Hypothalamus (tissue), 51 donors: ENCODE data around the gene SLC22A4.
A peak's percentile ranks its signal among the peaks of the same experiment; 100 is the strongest.

Experiments
- DNase-seq, 51 donors: peaks; one replicate each; lab custom pipeline; 2025; lab: John Stamatoyannopoulos, UW

The SLC22A4 gene

DNA sequence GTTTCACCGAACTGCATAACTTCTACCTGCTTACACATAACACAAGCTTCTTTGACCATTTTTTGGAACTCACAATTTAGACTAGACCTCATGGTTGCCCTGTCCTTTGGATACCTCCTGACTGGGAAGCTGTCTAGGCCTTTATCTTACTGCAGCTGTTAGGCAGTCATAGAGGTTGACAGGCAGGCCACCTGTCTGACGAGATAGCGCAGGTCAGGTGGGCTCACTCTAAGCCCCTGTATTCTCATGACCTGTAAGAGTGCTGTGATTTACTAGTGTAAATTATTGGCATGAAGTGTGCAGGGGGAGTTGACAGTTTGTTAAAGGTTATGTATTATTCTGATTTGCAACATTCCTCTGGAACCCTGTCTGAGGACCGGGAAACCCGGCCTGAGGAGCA lies 29.0 kb downstream of the SLC22A4 start:
- no peak for DNase-seq

DNA sequence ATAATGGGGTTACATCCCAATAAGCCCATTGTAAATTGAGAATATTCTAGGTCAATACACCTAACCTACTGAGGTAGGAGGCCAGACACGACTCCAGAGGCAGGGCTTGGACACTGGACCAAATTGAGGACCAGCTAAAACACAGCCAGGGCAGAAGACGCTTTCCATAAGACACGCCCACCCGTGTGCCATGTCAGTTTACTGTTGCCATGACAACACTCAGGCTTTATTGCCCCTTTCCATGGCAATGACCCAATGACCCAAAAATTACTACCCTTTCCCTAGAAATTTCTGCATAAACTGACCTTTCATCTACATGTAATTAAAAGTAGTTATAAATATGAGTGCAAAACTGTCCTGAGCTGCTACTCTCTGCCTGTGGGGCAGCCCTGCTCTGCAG lies 31.5 kb downstream of the SLC22A4 start:
- DNase-seq = no peak

DNA sequence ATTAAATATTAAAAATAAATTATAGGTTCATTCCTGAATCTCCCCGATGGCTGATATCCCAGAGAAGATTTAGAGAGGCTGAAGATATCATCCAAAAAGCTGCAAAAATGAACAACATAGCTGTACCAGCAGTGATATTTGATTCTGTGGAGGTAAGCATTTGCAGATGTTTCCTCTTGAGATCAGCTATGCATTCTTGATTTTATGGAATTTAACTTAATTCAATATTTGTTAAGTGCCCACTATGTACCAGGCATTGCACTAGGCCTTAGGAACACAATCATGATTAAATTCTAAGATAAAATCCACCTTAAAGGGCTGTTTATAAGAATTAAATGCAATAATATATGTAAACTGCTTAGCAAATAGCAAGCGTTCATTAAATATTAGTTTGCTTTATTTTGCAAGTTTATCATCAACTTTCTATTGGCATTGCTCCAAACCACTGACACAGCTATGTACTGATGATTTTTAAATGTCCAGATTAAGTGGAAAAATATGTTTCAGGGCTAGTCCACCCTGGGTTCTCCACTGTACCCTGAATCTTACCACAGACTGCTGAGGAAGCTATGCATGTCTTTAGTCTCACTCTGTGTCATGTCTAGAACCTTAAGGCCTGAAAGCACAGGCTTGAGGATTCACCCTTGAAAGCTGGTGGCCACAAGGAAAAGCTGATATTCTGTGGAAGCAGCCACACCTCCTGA lies 33.2 kb downstream of the SLC22A4 start:
- no peak for DNase-seq

DNA sequence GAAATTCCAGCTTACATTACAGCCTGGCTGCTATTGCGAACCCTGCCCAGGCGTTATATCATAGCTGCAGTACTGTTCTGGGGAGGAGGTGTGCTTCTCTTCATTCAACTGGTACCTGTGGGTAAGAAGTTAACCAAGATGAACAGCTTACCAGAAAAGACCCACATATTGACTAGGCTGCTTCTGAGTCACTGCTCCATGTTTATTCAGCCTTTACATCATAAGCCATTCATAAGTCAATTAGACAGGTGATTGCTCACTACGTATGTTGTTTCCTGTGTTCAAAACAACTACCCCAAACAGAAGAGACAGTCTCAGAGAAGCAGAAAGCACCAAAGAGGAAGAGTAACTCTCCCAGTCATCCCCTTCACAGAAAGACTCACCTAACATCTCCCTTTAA lies 40.6 kb downstream of the SLC22A4 start:
- DNase-seq = no peak

DNA sequence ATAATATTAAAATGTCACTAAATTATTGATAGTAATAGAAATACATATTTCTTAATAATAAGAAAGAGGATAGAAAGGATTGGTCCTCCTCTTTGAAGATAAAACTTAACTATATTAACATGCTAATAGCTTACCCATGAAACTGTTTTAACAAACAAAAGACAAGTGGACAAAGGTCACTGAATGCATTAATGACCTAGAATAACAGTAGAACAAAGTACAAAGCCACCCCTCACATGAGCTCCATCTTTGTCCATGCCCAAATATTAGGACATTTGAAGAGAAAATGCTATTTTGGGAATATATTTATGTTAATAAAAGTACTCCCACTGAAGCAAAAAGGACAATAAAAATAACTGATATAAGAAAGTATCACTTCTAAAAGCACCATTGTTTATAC lies 41.2 kb downstream of the SLC22A4 start:
- DNase-seq = no peak

DNA sequence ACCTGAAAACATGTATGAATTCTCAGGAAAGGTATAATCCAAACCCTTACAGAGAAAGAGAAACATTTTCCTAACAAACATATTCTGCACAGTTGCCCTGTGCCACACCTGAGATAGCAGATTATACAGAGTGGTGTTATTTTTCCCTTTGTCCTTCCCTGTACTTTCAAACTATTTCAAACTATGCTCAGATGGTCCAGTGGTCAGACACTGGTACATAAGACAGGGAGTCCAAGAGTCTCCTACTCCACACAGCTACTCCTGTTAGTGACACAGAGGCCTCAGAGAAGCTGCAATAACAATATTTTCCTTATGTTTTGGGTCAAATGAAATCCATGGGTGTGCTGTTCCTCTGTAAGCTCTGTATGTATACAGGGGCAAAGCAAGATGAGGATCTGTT lies 45.3 kb downstream of the SLC22A4 start:
- no peak for DNase-seq

DNA sequence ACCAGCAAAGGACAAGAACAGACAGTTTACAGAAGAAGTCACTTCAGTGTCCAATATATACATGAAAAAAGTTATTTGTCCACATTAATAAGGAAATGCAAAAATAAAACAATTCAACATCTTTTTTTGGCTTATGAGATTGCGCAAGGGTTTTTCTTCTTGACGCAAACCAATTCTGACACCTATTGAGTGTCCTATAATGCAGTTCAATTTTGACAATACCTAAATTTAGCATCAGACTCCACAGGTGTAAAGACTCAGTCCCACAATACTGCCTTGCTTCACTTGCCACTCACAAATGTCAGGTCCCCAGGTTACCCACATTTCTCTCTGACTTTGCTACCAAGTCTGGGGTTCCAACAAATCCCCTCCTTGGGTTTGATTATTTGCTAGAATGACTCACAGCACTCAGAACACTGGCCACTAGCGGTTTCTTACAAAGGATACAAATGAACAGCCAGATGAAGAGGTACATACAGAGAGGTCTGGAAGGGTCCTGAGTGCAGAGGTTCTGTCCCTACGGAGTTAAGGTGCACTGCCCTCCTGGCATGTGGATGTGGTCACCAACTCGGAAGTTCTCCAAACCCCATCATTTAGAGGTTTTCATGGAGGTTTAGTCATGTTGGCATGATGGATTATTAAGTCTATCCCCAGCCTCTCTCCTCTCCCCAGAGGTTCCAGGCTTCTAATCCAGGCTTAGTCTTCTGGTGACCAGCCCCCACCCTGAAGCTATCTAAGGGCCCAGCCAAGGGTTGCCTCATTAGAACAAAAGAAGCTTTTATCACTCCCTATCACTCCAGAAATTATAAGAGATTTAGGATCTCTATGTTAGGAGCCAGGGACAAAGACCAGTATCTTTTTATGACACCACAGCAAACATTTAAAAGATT lies 48.3 kb downstream of the SLC22A4 start:
- no peak for DNase-seq

DNA sequence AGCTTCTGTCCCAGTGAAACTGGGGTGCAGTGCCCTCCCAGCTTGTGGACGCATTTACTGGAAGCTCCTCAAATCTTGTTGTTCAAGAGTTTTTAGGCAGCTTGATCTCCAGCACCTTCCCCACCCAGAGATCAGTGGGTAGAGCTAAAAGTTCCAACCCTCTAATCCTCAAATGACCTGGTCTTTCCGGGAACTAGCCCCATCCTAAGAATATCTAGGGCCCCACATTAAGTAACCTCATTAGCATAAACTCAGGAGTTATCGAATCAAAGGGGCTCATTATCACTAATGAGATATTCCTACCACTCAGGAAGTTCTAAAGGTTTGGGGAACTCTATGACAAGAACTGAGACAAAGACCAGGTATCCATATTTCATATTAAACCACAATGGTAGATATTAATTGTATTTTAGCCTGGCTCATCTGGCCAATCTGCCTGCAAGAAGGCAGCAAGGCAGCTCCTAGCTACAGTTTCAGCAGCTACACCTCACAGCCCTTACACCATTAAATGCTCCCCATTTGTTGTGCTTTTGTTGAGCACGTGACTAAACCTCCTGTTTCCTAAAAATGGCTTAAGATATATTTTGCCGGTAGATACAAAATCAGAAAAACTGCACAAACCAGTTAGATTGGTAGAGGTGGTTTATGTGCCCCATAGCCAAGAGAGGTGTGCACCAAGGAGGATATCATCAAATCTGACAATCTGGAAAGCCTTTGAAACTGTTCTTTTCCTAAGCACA lies 50.8 kb downstream of the SLC22A4 start:
- no peak for DNase-seq

DNA sequence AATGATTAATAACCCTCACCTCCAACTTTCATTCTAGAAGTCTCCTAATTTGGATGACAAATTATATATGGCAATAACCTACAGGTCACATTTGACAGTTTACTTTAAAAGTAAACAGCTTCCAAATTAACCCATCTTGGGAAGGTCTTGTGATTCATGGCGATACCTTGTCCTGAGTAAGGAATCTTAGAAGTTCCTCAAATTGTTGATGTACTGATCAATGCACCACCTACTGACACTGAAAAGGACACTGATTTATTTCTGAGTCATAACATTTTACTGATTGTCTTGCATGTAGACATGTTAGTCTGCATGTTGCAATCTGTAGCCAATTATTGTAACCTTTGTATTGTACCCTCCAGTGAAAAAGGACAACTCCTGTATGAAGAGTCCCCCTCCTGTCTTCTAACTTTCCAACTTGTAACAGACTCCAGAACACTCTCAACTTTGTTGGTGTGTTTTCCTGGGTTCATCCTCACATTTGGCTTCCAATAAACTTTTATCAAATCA lies 59.3 kb downstream of the SLC22A4 start:
- no peak for DNase-seq

DNA sequence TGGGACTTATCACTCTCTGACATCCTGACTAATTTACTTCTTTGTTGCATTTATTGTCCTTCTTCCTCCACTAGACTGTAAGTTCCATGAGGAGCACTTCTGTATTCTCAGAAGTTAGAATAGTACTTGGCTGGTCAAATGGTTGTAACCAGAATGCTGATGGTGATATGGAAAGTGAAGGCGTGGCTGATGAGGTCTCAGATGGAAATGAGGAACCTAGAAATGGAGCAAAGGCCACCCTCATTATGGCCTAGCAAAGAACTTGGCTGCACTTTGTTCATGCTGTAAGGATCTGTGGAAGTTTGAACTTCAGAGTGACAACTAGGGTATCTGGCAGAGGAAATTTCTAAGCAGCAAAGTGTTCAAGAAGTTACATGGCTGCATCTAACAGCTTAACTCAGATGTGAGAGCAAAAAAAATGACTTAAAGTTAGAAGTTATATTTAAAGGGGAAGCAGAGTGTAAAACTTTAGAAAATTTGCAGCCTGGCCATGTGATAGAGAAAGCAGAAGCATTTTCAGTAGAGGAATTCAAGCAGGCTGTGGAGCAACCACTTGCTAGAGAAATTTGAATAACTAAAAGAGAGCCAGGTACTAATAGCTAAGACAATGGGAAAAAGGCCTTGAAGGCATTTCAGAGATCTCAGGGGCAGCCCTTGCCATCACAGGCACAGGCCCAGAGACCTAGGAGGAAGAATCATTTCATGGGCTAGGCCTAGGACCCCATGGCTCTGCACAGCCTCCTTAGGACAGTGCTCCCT lies 60.4 kb downstream of the SLC22A4 start:
- no peak for DNase-seq

DNA sequence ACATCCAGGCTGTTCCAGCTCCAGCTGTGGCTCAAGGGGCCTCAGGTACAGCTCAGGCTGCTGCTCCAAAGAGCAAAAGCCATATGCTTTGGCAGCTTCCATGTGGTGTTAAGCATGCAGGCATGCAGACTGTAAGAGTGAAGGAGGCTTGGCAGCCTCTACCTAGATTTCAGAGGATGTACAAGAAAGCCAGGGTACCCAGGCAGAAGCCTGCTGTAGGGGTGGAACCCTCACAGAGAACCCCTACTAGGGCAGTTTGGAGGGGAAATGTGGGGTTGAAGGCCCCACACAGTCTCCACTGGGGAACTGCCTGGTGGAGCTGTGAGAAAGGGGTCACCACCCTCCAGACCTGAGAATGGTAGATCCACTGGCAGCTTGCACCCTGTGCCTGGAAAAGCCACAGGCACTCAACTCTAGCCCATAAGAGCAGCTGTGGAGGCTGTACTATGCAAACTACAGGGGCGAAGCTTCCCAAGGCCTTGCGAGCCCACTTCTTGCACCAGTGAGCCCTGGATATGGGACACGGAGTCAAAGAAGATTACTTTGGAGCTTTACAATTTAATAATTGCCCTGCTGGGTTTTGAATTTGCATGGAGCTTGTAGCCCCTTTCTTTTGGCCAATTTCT lies 61.1 kb downstream of the SLC22A4 start:
- DNase-seq = no peak

DNA sequence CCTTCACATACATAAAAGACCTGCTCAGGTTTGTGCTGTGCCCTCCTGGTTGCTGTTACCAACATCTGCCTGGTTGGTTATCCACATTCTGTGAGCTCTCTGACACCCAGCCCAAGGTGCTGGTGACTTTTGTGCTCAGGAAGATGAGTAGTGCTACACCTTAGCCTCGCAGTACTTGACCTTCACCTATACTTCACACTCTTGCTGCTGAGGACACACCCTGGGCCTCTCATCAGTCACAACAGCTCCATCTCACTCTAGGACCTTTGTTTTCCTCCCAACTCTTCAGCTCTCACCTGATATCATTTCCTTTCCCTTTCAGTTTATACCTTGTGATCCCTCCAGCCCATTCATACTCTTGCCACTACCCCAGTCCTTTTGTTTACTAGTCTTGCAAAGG lies 64.6 kb downstream of the SLC22A4 start:
- no peak for DNase-seq

DNA sequence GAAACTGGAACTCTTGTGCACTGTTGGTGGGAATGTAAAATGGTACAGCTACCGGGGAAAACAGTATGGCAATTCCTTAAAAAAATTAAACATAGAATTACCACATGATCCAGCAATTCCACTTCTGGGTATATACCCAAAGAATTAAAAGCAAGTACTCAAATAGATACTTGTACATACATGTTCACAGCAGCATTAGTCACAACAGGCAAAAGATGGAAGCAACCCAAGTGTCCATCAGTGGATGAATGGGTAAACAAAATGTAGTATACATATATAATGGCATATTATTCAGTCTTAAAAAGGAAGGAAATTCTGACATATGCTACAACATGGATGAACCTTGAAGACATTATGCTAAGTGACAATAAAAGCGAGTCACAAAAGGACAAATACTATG lies 67.9 kb downstream of the SLC22A4 start:
- no peak for DNase-seq

DNA sequence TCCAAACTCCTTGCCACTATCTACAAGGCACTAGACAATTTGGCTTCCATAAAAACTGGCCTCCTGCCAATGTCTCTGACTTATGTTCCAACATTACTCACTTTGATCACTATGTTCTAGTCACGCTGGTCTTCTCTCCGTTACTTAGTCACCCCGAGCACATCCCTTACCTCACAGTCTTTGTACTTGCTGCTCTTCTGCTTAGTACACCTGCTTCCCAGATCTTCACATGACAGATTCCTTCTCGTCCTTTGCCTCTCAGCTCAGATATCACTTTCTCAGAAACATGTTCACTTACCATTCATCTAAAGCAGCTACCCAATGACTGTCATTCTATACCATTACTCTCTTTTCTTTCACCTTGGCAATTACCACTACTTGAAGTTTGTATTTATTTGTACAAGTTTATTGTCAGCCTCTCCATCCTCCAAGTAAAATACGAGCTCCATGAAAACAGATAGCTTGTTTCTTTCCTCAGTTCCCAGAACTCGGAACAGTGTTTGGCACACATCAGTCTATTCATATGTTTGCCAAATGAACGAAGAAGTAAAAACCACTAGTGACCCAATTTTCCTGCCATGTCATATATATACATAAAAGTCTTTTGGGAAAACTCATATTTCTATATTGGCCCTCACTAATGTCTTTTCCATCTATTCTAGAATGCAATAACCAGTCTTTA lies 69.4 kb downstream of the SLC22A4 start:
- DNase-seq = peak in 6 of 51 donors; percentile 10 to 52 (median 24)

DNA sequence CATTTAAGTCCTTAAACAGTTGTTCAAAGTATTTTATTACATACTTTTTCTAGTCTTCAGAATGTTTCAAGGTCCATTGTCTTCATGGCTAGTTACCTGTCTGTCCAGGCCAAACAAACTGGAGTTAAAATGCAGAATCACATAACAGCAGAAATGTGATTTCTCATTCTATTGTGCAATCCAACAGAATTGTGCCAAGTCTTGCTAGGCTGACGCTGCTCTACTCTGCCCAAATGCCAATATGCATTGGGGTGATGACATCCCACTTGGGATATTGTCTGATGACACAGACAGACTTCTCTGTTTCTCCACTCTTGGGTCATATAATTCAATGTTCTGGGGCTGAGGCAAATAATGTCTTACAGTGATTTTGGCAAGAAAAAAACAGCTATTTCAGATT lies 70.1 kb downstream of the SLC22A4 start:
- DNase-seq = peak in 1 of 51 donors; percentile 26

DNA sequence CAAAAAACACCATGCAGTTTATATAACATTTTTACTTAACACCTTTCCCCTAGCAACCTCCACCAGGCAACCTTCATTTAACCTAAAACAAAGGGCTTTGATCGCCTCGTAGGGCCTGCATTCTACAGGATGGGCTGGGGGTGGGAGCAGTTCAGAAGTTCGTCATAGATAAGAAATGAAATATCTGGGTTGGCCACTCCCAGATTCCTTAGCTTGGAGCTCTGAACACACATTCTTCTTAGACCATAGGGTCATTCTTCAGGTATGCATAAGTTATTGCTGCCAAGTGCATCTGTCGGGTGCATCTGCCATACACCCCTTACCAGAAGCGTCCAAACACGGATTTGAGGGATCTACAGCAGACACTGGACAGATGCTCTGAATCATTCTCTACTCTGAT lies 71.0 kb downstream of the SLC22A4 start:
- no peak for DNase-seq

DNA sequence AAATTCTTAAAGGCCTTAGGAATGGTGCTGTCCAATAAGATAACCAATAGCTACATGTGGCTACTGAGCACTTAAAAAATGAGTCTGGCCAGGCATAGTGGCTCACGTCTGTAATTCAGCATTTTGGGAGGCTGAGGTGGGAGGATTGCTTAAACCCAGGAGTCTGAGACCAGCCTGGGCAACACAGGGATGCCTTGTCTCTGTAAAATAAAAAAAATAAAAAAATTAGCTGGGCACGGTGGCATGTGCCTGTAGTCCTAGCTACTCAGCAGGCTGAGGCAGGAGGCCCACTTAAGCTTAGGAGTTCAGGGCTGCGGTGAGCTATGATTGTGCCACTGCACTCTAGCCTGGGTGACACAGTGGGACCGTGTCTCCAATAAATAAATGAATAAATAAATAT lies 74.0 kb downstream of the SLC22A4 start:
- DNase-seq = no peak

DNA sequence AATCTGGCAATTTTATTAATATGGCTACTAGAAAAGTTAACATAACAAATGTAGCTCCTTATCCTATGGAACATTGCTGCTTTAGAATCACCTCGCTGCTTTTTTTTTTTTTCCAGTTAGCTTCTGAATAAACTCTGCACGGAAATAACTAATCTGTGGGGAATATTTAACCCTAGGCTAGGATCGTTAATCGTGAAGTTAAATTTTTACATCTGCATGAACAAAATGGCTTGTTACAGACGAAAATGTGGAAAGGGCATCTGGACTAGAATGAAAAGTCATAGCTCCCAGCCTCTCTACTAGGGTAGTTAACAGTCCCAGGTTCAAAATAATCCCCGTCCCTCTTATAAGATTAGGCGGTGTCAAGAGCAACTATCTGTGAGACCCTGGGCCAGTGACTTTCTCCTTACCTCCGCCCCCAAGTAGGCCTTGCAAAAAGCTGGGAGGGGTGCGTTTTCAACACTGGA lies 74.8 kb downstream of the SLC22A4 start:
- DNase-seq = no peak

DNA sequence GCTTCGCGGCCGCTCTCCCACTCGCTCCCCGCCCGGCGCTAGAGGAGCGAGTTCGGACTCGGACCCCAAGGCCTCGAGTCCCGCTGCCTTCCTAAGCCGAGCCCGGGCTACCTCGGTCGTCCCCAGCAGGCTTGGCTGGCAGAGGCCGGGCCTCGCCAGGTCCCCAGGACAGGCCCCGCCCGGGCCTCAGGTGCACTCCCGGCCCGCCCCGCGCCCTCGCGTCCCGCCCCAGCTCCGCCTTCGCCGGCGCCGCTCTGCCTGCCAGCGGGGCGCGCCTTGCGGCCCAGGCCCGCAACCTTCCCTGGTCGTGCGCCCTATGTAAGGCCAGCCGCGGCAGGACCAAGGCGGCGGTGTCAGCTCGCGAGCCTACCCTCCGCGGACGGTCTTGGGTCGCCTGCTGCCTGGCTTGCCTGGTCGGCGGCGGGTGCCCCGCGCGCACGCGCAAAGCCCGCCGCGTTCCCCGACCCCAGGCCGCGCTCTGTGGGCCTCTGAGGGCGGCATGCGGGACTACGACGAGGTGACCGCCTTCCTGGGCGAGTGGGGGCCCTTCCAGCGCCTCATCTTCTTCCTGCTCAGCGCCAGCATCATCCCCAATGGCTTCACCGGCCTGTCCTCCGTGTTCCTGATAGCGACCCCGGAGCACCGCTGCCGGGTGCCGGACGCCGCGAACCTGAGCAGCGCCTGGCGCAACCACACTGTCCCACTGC lies 75.4 kb downstream of the SLC22A4 start, which contains the start of gene SLC22A5:
Gene SLC22A5 (plus strand): TSS at position 237 of the 707 bp plus-strand sequence. CDS start 263 bp downstream, at position 500.
- DNase-seq = peak in 38 of 51 donors; percentile 11 to 83 (median 53)
